AG08396 (cell line): ENCODE measurements around the gene HYAL3.

Experiments
- DNase-seq: peaks from one replicate; pipeline ENCODE4 v3.0.0; 2012; ENCODE audit warnings: low spot score, mixed read lengths

Gene HYAL3

GRCh38 chr3:50298836-50299637 lies at the start of gene HYAL3, which contains the start of gene NAA80:
TSS of gene HYAL3 (minus strand) at chr3:50299405. CDS start at chr3:50295602, 3,803 bp downstream.
TSS of gene NAA80 (minus strand) at chr3:50299405. CDS start at chr3:50297463, 1,942 bp downstream.
- DNase-seq, result peak; percentile 99

GRCh38 chr3:50347187-50347813 lies 48.1 kb upstream of the HYAL3 start:
- DNase-seq, result peak; percentile 77

- DNase-seq, result peak; percentile 94
Measured at GRCh38 chr3:50345586-50346234, 46.5 kb upstream of the HYAL3 start, which contains the start of gene ZMYND10. TSS of gene ZMYND10 (minus strand) at chr3:50345732. CDS start at chr3:50345579, 153 bp downstream.

GRCh38 chr3:50345008-50345407 lies 45.8 kb upstream of the HYAL3 start:
- no peak for DNase-seq

GRCh38 chr3:50342813-50343633 lies 43.8 kb upstream of the HYAL3 start:
- DNase-seq, result no peak

GRCh38 chr3:50341996-50342650 lies 42.9 kb upstream of the HYAL3 start:
- no peak for DNase-seq

GRCh38 chr3:50341537-50341936 lies 42.3 kb upstream of the HYAL3 start:
- no peak for DNase-seq

GRCh38 chr3:50340448-50341329 lies 41.5 kb upstream of the HYAL3 start, which contains the start of gene RASSF1:
TSS of gene RASSF1 (minus strand) at chr3:50340836. CDS start at chr3:50340805, 31 bp downstream.
- DNase-seq, result peak; percentile 79

- no peak for DNase-seq
Measured at GRCh38 chr3:50340147-50340447, 40.9 kb upstream of the HYAL3 start.

- peak; percentile 63 for DNase-seq
Measured at GRCh38 chr3:50339485-50340146, 40.4 kb upstream of the HYAL3 start.

GRCh38 chr3:50338965-50339364 lies 39.8 kb upstream of the HYAL3 start:
- DNase-seq, result no peak

- peak; percentile 99 for DNase-seq
Measured at GRCh38 chr3:50337175-50337861, 38.1 kb upstream of the HYAL3 start.

GRCh38 chr3:50336452-50337174 lies 37.4 kb upstream of the HYAL3 start:
- no peak for DNase-seq

- no peak for DNase-seq
Measured at GRCh38 chr3:50334339-50335075, 35.3 kb upstream of the HYAL3 start.

GRCh38 chr3:50333744-50334328 lies 34.6 kb upstream of the HYAL3 start:
- DNase-seq, result no peak

- DNase-seq, result no peak
Measured at GRCh38 chr3:50331364-50331907, 32.2 kb upstream of the HYAL3 start.

GRCh38 chr3:50330330-50330729 lies 31.1 kb upstream of the HYAL3 start:
- DNase-seq, result no peak
